Measurements from ENCODE around the gene GAL3ST3.

DNA sequence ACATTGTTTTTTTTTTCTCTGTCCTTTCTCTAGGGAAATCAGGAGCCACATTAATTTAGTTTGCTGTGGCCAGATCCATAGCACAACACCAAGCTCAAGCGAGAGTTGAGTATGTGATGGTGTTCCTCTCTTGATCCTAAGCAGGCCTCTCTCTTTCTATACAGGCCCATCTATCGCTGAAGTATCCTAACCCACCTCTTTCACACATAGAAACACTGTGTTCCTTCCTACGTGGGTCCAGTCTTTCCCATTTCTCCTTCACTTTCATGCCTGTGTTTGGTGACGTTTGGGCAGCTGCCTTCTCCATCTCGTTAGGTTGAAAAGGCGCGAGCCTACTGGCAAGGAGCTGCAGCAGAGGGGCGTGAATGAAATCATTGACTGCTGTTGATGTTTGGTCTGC is 23.6 kb upstream of the GAL3ST3 start:
- TF ChIP-seq, protein P1, sequence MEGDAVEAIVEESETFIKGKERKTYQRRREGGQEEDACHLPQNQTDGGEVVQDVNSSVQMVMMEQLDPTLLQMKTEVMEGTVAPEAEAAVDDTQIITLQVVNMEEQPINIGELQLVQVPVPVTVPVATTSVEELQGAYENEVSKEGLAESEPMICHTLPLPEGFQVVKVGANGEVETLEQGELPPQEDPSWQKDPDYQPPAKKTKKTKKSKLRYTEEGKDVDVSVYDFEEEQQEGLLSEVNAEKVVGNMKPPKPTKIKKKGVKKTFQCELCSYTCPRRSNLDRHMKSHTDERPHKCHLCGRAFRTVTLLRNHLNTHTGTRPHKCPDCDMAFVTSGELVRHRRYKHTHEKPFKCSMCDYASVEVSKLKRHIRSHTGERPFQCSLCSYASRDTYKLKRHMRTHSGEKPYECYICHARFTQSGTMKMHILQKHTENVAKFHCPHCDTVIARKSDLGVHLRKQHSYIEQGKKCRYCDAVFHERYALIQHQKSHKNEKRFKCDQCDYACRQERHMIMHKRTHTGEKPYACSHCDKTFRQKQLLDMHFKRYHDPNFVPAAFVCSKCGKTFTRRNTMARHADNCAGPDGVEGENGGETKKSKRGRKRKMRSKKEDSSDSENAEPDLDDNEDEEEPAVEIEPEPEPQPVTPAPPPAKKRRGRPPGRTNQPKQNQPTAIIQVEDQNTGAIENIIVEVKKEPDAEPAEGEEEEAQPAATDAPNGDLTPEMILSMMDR (IDR thresholded peaks at IDR 0.05; ENCODE audit: insufficient read depth, low read depth, low read length): no peak
- TF ChIP-seq EZH2 (IDR thresholded peaks at IDR 0.05; ENCODE audit: insufficient read depth, low read length): no peak
